GM23338 (cell line): ENCODE results near the gene TPD52L2. TPM values are rescaled to one million over a fixed set of nuclear protein-coding genes. Genes with fewer than 3 reads are reported as not detected.
A peak's percentile ranks its signal among the peaks of the same experiment; 100 is the strongest.

ENCODE experiments used
- ATAC-seq: fragments of 200-7000 bp; cut with Tn5 transposase; 3 replicates; pipeline ENCODE4 v1.9.1; 2020
- DNase-seq: peaks from one replicate; pipeline ENCODE4 v3.0.0-alpha.2; 2015; ENCODE audit warnings: low spot score
- H2AFZ ChIP-seq: fragments of 200-600 bp; sonication (generic); 2 replicates; pipeline ENCODE4 v1.8.0; 2016; ENCODE audit warnings: antibody characterized with exemption, mild to moderate bottlenecking, moderate library complexity
- H3F3A ChIP-seq: fragments of 200-600 bp; sonication (generic); replicated peaks from 2 replicates; pipeline ENCODE4 v1.8.0; 2017; ENCODE audit warnings: antibody characterized with exemption, mixed run types, low read depth
- H3K27ac ChIP-seq: fragments of 200-600 bp; sonication (generic); 2 replicates; pipeline ENCODE4 v1.6.1; 2016; ENCODE audit warnings: low read depth
- H3K27me3 ChIP-seq: fragments of 200-600 bp; sonication (generic); 2 replicates; pipeline ENCODE4 v1.8.0; 2016; ENCODE audit warnings: mild to moderate bottlenecking, mixed run types, moderate library complexity; ENCODE audit not compliant: insufficient read depth
- H3K36me3 ChIP-seq: fragments of 200-600 bp; sonication (generic); 2 replicates; pipeline ENCODE4 v1.8.0; 2016; ENCODE audit warnings: mild to moderate bottlenecking; ENCODE audit not compliant: insufficient read depth
- H3K4me1 ChIP-seq: fragments of 200-600 bp; sonication (generic); 2 replicates; pipeline ENCODE4 v1.8.0; 2016; ENCODE audit warnings: mild to moderate bottlenecking, moderate library complexity; ENCODE audit not compliant: insufficient read depth
- H3K4me2 ChIP-seq: fragments of 200-600 bp; sonication (generic); 2 replicates; pipeline ENCODE4 v1.7.1; 2017; ENCODE audit warnings: mixed run types
- H3K4me3 ChIP-seq: fragments of 200-600 bp; sonication (generic); 2 replicates; pipeline ENCODE4 v1.6.1; 2016; ENCODE audit warnings: mixed run types
- H3K79me2 ChIP-seq: fragments of 200-600 bp; sonication (generic); replicated peaks from 2 replicates; pipeline ENCODE4 v1.8.0; 2017; ENCODE audit warnings: mild to moderate bottlenecking; ENCODE audit not compliant: insufficient read depth
- H3K9me2 ChIP-seq: fragments of 200-600 bp; sonication (generic); 2 replicates; pipeline ENCODE4 v1.8.0; 2017; ENCODE audit not compliant: insufficient read depth
- H4K20me1 ChIP-seq: fragments of 200-600 bp; sonication (generic); replicated peaks from 2 replicates; pipeline ENCODE4 v1.8.0; 2017; ENCODE audit warnings: mild to moderate bottlenecking; ENCODE audit not compliant: insufficient read depth
- H3K27ac Mint-ChIP-seq: 2 replicates; pipeline ENCODE4 v1.8.0; 2020; ENCODE audit warnings: inconsistent platforms, mild to moderate bottlenecking, moderate library complexity, mixed read lengths
- H3K27me3 Mint-ChIP-seq: 3 replicates; pipeline ENCODE4 v1.8.0; 2022; ENCODE audit warnings: low read depth, mild to moderate bottlenecking, moderate library complexity, mixed read lengths, inconsistent platforms; ENCODE audit not compliant: insufficient read depth, poor library complexity
- H3K36me3 Mint-ChIP-seq: 3 replicates; pipeline ENCODE4 v1.8.0; 2021; ENCODE audit warnings: low read depth, mild to moderate bottlenecking, inconsistent platforms, moderate library complexity, mixed read lengths
- H3K4me1 Mint-ChIP-seq: 3 replicates; pipeline ENCODE4 v1.8.0; 2020; ENCODE audit warnings: mild to moderate bottlenecking, inconsistent platforms, mixed read lengths
- H3K4me3 Mint-ChIP-seq: 3 replicates; pipeline ENCODE4 v1.8.0; 2021; ENCODE audit warnings: moderate library complexity, mild to moderate bottlenecking, inconsistent platforms, mixed read lengths
- H3K9me3 Mint-ChIP-seq: 3 replicates; pipeline ENCODE4 v1.8.0; 2020; ENCODE audit warnings: moderate library complexity, mild to moderate bottlenecking, inconsistent platforms, mixed read lengths
- CREB1 ChIP-seq: fragments of 250-450 bp; sonication (Bioruptor Pico); IDR thresholded peaks from 2 replicates; pipeline ENCODE4 v1.5.0; 2020; ENCODE audit warnings: low read depth, mild to moderate bottlenecking, moderate library complexity
- NANOG ChIP-seq: IDR thresholded peaks from 2 replicates; pipeline ENCODE4 v1.6.1; 2016; ENCODE audit warnings: antibody characterized with exemption, borderline replicate concordance
- POLR2AphosphoS5 ChIP-seq: IDR thresholded peaks from 2 replicates; pipeline ENCODE4 v1.6.1; 2016; ENCODE audit warnings: antibody characterized with exemption, low read depth
- STAT1 ChIP-seq: IDR thresholded peaks from one replicate; pipeline ENCODE4 v1.6.1; 2016; ENCODE audit warnings: antibody characterized with exemption; ENCODE audit not compliant: unreplicated experiment
- polyA plus RNA-seq: library from polyadenylated mRNA; unstranded; fragments of >200 nt; fragmentation: Nextera tagmentation; extraction: Ambion mirVana; gene quantifications from 2 replicates; pipeline ENCODE4 v1.2.1, GENCODE V29; 2016
- total RNA-seq: library from RNA; depleted of rRNA; stranded (reverse); fragments of >200 nt; shearing (Covaris generic); gene quantifications from 2 replicates; pipeline ENCODE4 v1.2.3, GENCODE V29; 2014
- TF ChIP-seq, protein P1 (sequence below), 2 experiments: fragments of 200-600 bp in 1 of 2; sonication (generic) in 1 of 2; conservative IDR thresholded peaks; 2 replicates each; pipeline versions ENCODE4 v1.5.1 to v1.6.1; 2016 to 2017; ENCODE audit warnings: antibody characterized with exemption in 2 of 2, low read depth in 2 of 2, mild to moderate bottlenecking in 2 of 2, moderate library complexity in 1 of 2
- TF ChIP-seq, protein P2 (sequence below): IDR thresholded peaks from one replicate; pipeline ENCODE4 v1.6.1; 2018; ENCODE audit warnings: antibody characterized with exemption; ENCODE audit not compliant: unreplicated experiment

The TPD52L2 gene
- total and polyA plus RNA-seq, 2 experiments from 2014 or later: 40.2 to 103 TPM

DNA sequence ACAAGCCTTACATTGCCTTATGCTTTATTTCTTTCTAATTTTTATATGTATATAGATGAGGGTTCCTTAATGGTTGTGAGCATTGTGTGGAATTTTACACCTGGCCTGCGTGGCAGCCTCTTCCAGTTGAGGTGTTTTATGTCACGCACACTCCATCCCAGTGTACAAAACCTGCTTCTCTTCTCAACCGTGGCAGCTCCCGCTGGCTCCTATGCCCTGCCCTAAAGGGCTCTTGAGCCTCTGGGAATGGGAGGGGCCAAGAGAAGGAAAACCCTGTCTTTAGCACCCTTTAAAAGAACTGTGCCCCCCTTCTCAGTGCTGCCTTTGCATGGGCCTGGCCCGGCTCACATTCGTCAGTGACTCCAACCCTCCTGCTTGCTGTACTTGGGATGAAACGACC, 25.5 kb downstream of the TPD52L2 start:
- H3K4me2 ChIP-seq: no peak overlapping the region
- no peaks in the 10 kb centered on the region for H3K9me2 ChIP-seq
- H4K20me1 ChIP-seq: peaks cover 17% of the 10 kb centered on the region; the same call in 1 of the 2 replicates
- H3K36me3 ChIP-seq: peaks cover 6% of the 10 kb centered on the region; the same call in 1 of the 2 replicates
- no peak overlapping the region for H2AFZ ChIP-seq
- H3K79me2 ChIP-seq: peaks cover 6% of the 10 kb centered on the region; the same call in 1 of the 2 replicates
- no peak for ATAC-seq
- TF ChIP-seq NANOG (no peak), STAT1 (no peak), CREB1 (CRISPR knock-in tag) (no peak), POLR2AphosphoS5 (no peak)
- TF ChIP-seq, protein P1, sequence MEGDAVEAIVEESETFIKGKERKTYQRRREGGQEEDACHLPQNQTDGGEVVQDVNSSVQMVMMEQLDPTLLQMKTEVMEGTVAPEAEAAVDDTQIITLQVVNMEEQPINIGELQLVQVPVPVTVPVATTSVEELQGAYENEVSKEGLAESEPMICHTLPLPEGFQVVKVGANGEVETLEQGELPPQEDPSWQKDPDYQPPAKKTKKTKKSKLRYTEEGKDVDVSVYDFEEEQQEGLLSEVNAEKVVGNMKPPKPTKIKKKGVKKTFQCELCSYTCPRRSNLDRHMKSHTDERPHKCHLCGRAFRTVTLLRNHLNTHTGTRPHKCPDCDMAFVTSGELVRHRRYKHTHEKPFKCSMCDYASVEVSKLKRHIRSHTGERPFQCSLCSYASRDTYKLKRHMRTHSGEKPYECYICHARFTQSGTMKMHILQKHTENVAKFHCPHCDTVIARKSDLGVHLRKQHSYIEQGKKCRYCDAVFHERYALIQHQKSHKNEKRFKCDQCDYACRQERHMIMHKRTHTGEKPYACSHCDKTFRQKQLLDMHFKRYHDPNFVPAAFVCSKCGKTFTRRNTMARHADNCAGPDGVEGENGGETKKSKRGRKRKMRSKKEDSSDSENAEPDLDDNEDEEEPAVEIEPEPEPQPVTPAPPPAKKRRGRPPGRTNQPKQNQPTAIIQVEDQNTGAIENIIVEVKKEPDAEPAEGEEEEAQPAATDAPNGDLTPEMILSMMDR (conservative IDR thresholded peaks at IDR 0.05; ENCODE audit: low read depth in 2 of 2): no peak
- TF ChIP-seq, protein P2, sequence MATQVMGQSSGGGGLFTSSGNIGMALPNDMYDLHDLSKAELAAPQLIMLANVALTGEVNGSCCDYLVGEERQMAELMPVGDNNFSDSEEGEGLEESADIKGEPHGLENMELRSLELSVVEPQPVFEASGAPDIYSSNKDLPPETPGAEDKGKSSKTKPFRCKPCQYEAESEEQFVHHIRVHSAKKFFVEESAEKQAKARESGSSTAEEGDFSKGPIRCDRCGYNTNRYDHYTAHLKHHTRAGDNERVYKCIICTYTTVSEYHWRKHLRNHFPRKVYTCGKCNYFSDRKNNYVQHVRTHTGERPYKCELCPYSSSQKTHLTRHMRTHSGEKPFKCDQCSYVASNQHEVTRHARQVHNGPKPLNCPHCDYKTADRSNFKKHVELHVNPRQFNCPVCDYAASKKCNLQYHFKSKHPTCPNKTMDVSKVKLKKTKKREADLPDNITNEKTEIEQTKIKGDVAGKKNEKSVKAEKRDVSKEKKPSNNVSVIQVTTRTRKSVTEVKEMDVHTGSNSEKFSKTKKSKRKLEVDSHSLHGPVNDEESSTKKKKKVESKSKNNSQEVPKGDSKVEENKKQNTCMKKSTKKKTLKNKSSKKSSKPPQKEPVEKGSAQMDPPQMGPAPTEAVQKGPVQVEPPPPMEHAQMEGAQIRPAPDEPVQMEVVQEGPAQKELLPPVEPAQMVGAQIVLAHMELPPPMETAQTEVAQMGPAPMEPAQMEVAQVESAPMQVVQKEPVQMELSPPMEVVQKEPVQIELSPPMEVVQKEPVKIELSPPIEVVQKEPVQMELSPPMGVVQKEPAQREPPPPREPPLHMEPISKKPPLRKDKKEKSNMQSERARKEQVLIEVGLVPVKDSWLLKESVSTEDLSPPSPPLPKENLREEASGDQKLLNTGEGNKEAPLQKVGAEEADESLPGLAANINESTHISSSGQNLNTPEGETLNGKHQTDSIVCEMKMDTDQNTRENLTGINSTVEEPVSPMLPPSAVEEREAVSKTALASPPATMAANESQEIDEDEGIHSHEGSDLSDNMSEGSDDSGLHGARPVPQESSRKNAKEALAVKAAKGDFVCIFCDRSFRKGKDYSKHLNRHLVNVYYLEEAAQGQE: no peak
- Mint-ChIP-seq H3K4me1 (peaks cover 3% of the 10 kb centered on the region), H3K4me3 (no peak overlapping the region), H3K9me3 (no peaks in the 10 kb centered on the region), H3K27ac (no peak overlapping the region), H3K27me3 (peaks cover 12% of the 10 kb centered on the region), H3K36me3 (peaks cover 35% of the 10 kb centered on the region)
- no peaks in the 10 kb centered on the region for H3K27me3 ChIP-seq
- DNase-seq: no peak
- 0 out of 2 replicates have a peak, but pooled peaks cover 5% of the 10 kb centered on the region for H3K4me1 ChIP-seq
- peaks cover 23% of the 10 kb centered on the region for H3F3A ChIP-seq
- H3K27ac ChIP-seq: peak overlapping the region; percentile 39; the same call in 1 of the 2 replicates
- no peak overlapping the region for H3K4me3 ChIP-seq

DNA sequence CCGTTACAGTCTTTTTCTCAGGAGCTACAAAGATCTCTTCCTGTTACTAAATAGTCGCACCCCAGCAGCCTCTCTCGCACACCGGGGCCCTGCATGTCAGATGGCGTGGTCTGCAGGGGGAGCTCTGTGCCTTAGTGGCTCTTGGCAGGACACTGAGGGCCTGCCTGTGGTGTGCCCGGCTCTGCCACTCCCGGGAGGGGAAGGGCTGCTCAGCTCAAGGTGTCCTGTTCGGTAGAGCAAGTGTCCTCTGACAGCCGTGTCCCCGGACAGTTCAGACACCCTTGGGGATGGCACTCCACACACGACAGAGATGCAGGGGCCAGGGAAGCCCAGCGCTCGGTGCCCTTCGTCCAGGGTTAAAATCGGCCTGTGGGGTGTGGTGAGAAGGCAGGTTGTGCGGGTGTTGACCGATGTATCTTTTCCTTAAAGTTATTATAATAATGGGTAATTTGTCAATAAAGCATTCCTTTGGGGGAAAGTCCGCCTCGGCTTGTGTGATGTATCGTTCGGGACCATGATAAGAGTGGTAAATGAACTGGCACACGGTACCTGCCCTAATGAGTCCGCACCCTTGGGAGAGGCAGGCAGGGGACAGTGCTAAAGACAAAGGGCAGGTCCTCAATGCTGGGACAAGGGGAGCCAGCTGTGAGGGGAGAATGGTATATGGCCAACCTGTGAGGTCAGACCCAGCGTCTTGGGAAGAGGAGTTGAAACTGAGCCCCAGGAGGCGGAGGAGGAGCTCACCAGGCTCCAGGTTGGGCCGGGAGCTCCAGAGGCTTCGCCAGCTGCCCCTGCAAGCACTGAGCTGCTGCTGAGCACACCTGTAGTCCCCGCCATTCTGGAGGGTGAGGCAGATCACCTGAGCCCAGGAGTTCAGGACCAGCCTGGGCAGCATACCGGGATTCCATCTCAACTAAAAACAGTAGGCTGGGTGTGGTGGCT, 26.3 kb downstream of the TPD52L2 start:
- peaks cover 35% of the 10 kb centered on the region for H3K36me3 Mint-ChIP-seq
- peaks cover 17% of the 10 kb centered on the region for H3K27me3 Mint-ChIP-seq
- H3K9me2 ChIP-seq: no peaks in the 10 kb centered on the region
- peaks cover 6% of the 10 kb centered on the region; the same call in 1 of the 2 replicates for H3K36me3 ChIP-seq
- H4K20me1 ChIP-seq: peaks cover 17% of the 10 kb centered on the region; the same call in 1 of the 2 replicates
- peak overlapping the region; percentile 39; the same call in 1 of the 2 replicates for H3K27ac ChIP-seq
- no peak overlapping the region for H3K4me3 ChIP-seq
- 0 out of 2 replicates have a peak, but pooled peaks cover 5% of the 10 kb centered on the region for H3K4me1 ChIP-seq
- no peak overlapping the region for H3K4me2 ChIP-seq
- H3K79me2 ChIP-seq: peaks cover 13% of the 10 kb centered on the region
- no peak for DNase-seq
- TF ChIP-seq, protein P1 (conservative IDR thresholded peaks at IDR 0.05; ENCODE audit: low read depth in 2 of 2): peak in 1 of 2 experiments; percentile 62; a peak in 2 of 4 replicates
- TF ChIP-seq NANOG: no peak
- no peak overlapping the region for H3K27ac Mint-ChIP-seq
- H2AFZ ChIP-seq: no peak overlapping the region
- H3K9me3 Mint-ChIP-seq: no peaks in the 10 kb centered on the region
- H3K4me1 Mint-ChIP-seq: peaks cover 9% of the 10 kb centered on the region
- peak; percentile 8; the same call in 2 of the 3 replicates for ATAC-seq
- no peak overlapping the region for H3K4me3 Mint-ChIP-seq
- peaks cover 25% of the 10 kb centered on the region for H3F3A ChIP-seq
- H3K27me3 ChIP-seq: no peaks in the 10 kb centered on the region
